Progenitor cell of endocrine pancreas (in vitro differentiated cells): ENCODE data around the gene MAPK9. TPM values are rescaled to one million over a fixed set of nuclear protein-coding genes. Genes with fewer than 3 reads are reported as not detected.

Experiments used
- DNase-seq: peaks from one replicate; pipeline ENCODE4 v3.0.0; 2021; ENCODE audit warnings: low spot score; ENCODE audit not compliant: unreplicated experiment
- H3K27ac Mint-ChIP-seq: 2 replicates; pipeline ENCODE4 v1.8.0; 2021; ENCODE audit warnings: mild to moderate bottlenecking, moderate library complexity, mixed read lengths
- H3K27me3 Mint-ChIP-seq: 2 replicates; pipeline ENCODE4 v1.8.0; 2021; ENCODE audit warnings: mixed read lengths
- H3K36me3 Mint-ChIP-seq: 2 replicates; pipeline ENCODE4 v1.8.0; 2022; ENCODE audit warnings: mixed read lengths; ENCODE audit not compliant: insufficient read depth
- H3K4me1 Mint-ChIP-seq: 2 replicates; pipeline ENCODE4 v1.8.0; 2021; ENCODE audit warnings: low read depth, mixed read lengths
- H3K4me3 Mint-ChIP-seq: 2 replicates; pipeline ENCODE4 v1.8.0; 2021; ENCODE audit warnings: low read depth, mild to moderate bottlenecking, moderate library complexity, mixed read lengths
- H3K9me3 Mint-ChIP-seq: 2 replicates; pipeline ENCODE4 v1.8.0; 2021; ENCODE audit warnings: low read depth, mixed read lengths
- CTCF ChIP-seq: fragments of 200-600 bp; sonication (generic); IDR thresholded peaks from one replicate; pipeline ENCODE4 v1.5.0; 2021; ENCODE audit warnings: antibody characterized with exemption, mild to moderate bottlenecking; ENCODE audit not compliant: unreplicated experiment
- total RNA-seq: library from RNA; stranded (reverse); gene quantifications from 2 replicates; pipeline ENCODE4 v1.2.1, GENCODE V29; 2021

The MAPK9 gene
- total RNA-seq, 1 donor from 2014 or later: 51.2 TPM

- H3K4me1 Mint-ChIP-seq: no peaks in the 10 kb centered on the region
- no peak overlapping the region for H3K27ac Mint-ChIP-seq
- no peak overlapping the region for H3K4me3 Mint-ChIP-seq
- DNase-seq: no peak
- peaks cover 5% of the 10 kb centered on the region for H3K36me3 Mint-ChIP-seq
- no peak for TF ChIP-seq CTCF
- H3K27me3 Mint-ChIP-seq: peaks cover 5% of the 10 kb centered on the region
- H3K9me3 Mint-ChIP-seq: peaks cover 4% of the 10 kb centered on the region
Measured at GRCh38 chr5:180336234-180337020, 44.5 kb upstream of the MAPK9 start.

GRCh38 chr5:180335614-180336233 lies 43.8 kb upstream of the MAPK9 start:
- Mint-ChIP-seq H3K27ac (no peak overlapping the region), H3K9me3 (peaks cover 4% of the 10 kb centered on the region), H3K4me1 (no peaks in the 10 kb centered on the region), H3K4me3 (no peak overlapping the region), H3K27me3 (peaks cover 12% of the 10 kb centered on the region), H3K36me3 (peaks cover 5% of the 10 kb centered on the region)
- no peak for DNase-seq
- TF ChIP-seq CTCF: no peak

- no peak for TF ChIP-seq CTCF
- Mint-ChIP-seq H3K4me3 (no peak overlapping the region), H3K9me3 (peaks cover 4% of the 10 kb centered on the region), H3K4me1 (no peaks in the 10 kb centered on the region), H3K36me3 (peaks cover 5% of the 10 kb centered on the region), H3K27ac (no peak overlapping the region), H3K27me3 (peaks cover 17% of the 10 kb centered on the region)
- DNase-seq: no peak
Measured at GRCh38 chr5:180334751-180335613, 43.1 kb upstream of the MAPK9 start.

- peaks cover 4% of the 10 kb centered on the region for H3K9me3 Mint-ChIP-seq
- no peak overlapping the region for H3K27ac Mint-ChIP-seq
- TF ChIP-seq CTCF: no peak
- no peak overlapping the region for H3K4me3 Mint-ChIP-seq
- peaks cover 15% of the 10 kb centered on the region for H3K27me3 Mint-ChIP-seq
- H3K4me1 Mint-ChIP-seq: no peaks in the 10 kb centered on the region
- H3K36me3 Mint-ChIP-seq: peaks cover 5% of the 10 kb centered on the region
- DNase-seq: no peak
Measured at GRCh38 chr5:180334176-180334575, 42.3 kb upstream of the MAPK9 start.

GRCh38 chr5:180333661-180334060 lies 41.8 kb upstream of the MAPK9 start:
- H3K27ac Mint-ChIP-seq: no peak overlapping the region
- H3K27me3 Mint-ChIP-seq: peaks cover 15% of the 10 kb centered on the region
- no peak for DNase-seq
- peaks cover 4% of the 10 kb centered on the region for H3K9me3 Mint-ChIP-seq
- no peak for TF ChIP-seq CTCF
- no peak overlapping the region for H3K4me3 Mint-ChIP-seq
- H3K4me1 Mint-ChIP-seq: no peaks in the 10 kb centered on the region
- H3K36me3 Mint-ChIP-seq: peaks cover 5% of the 10 kb centered on the region
